Ovary (tissue), 9 donors: ENCODE measurements around the gene NRAP. TPM values are rescaled to one million over a fixed set of nuclear protein-coding genes. Genes with fewer than 3 reads are reported as not detected.

Experiments used
- DNase-seq, 5 donors: peaks; one replicate each; pipeline ENCODE4 v3.0.0-alpha.2; 2019 to 2020
- H3K27ac ChIP-seq, 2 donors: fragments of 200-600 bp; one replicate each; pipeline versions ENCODE4 v1.5.1 to v1.8.0; 2019 to 2022
- H3K27me3 ChIP-seq: fragments of 200-600 bp; one replicate; pipeline ENCODE4 v1.8.0; 2022
- H3K36me3 ChIP-seq: fragments of 200-600 bp; sonication (generic); one replicate; pipeline ENCODE4 v1.5.1; 2019
- H3K4me1 ChIP-seq: one replicate; pipeline ENCODE4 v1.8.1; 2013; ENCODE audit warnings: mild to moderate bottlenecking, moderate library complexity; ENCODE audit not compliant: insufficient read depth
- H3K4me3 ChIP-seq: fragments of 200-600 bp; sonication (generic); one replicate; pipeline ENCODE4 v1.5.1; 2017
- H3K9me3 ChIP-seq, 2 donors: fragments of 200-600 bp in 1 of 2; sonication (generic) in 1 of 2; one replicate each; pipeline versions ENCODE4 v1.5.1 to v1.8.1; 2013 to 2019; ENCODE audit warnings: mild to moderate bottlenecking in 1 of 2, moderate library complexity in 1 of 2
- CTCF ChIP-seq, 3 donors: fragments of 450-650 bp in 2 of 3; fragments of 200-600 bp in 1 of 3; IDR thresholded peaks; one replicate each; pipeline versions ENCODE4 v1.5.1 to v1.8.0; 2016 to 2022; ENCODE audit warnings: antibody characterized with exemption in 3 of 3, mild to moderate bottlenecking in 1 of 3
- EP300 ChIP-seq: sonication (generic); formaldehyde crosslinking; IDR thresholded peaks from one replicate; pipeline ENCODE4 v1.6.1; 2017; ENCODE audit warnings: antibody characterized with exemption
- POLR2A ChIP-seq: fragments of 450-650 bp; IDR thresholded peaks from one replicate; pipeline ENCODE4 v1.6.1; 2017; ENCODE audit warnings: antibody characterized with exemption, mild to moderate bottlenecking, moderate library complexity
- WGBS, 3 donors: extraction: QIAGEN DNeasy Blood & Tissue Kit in 1 of 3; methylation state at CpG; one replicate each; pipeline versions ENCODE4 v1.1.5 to v1.1.7; 2013 to 2017; 5-methylcytosine and 5-hydroxymethylcytosine counted together
- intact Hi-C, 4 donors: fragments of 100-400 bp; cut with DNase I; formaldehyde crosslinking; loops; one replicate each; pipeline versions ENCODE4 v1.11.0 to v1.15.1; 2022 to 2023
- polyA plus RNA-seq, 2 donors: library from polyadenylated mRNA; stranded (reverse); fragments of 200-250 nt in 1 of 2; fragments of 350-450 nt in 1 of 2; fragmentation: Illumina TruSeq in 1 of 2; extraction: RNeasy Lipid Tissue Mini Kit (QIAGEN cat#74804) in 1 of 2; gene quantifications; one replicate each; pipeline ENCODE4 v1.2.3, GENCODE V29; 2013 to 2014
- total RNA-seq, 7 donors: library from RNA; depleted of rRNA in 2 of 7; stranded (reverse); fragments of >200 nt in 2 of 7; fragmentation: NEBNext Ultra II Directional in 3 of 7; extraction: Animal tissue kit (Norgen Biotek cat#: 25700) in 3 of 7; gene quantifications; one replicate each; pipeline versions ENCODE4 v1.1.0 to v1.2.4, GENCODE V29; 2016 to 2023
- donor health status: DM: no; HTN: no; CAD: no; lungs with moderate emphysema.
- donor health status: DM: no; HTN: no; CAD: no.
- donor health status: Bipolar disorder and iron deficiency.
- donor health status: DM: yes; HTN: yes; CAD: no.
- donor health status: DM: no; HTN: no; CAD: no.
- donor health status: DM: yes; HTN: yes; CAD: no.

Gene NRAP
- total and polyA plus RNA-seq, 9 donors, result 0.02 to 0.25 (median 0.11) TPM; not detected in 2

GRCh38 chr10:113547426-113547825, 116.4 kb downstream of the NRAP start:
- no peaks in the 10 kb centered on the region for H3K4me1 ChIP-seq
- intact Hi-C loops, result no loop called here
- no peak overlapping the region for H3K27ac ChIP-seq
- no peak for TF ChIP-seq POLR2A
- no peak for TF ChIP-seq CTCF (IDR thresholded peaks at IDR 0.05)
- TF ChIP-seq EP300, result no peak
- H3K4me3 ChIP-seq, result no peak overlapping the region
- H3K27me3 ChIP-seq, result no peaks in the 10 kb centered on the region
- WGBS, 3 donors, result 82 to 94% (median 93%) methylated on average over 2 of the region's 2 CpGs
- H3K36me3 ChIP-seq, result no peaks in the 10 kb centered on the region
- no peak for DNase-seq
- H3K9me3 ChIP-seq, result no peaks in the 10 kb centered on the region

GRCh38 chr10:113544392-113544791, 119.4 kb downstream of the NRAP start:
- no peak for DNase-seq
- WGBS, 3 donors, result 89 to 100% (median 96%) methylated on average over 1 of the region's 1 CpG
- intact Hi-C loops, result no loop called here
- H3K9me3 ChIP-seq, result no peaks in the 10 kb centered on the region
- H3K4me3 ChIP-seq, result no peak overlapping the region
- TF ChIP-seq EP300 (no peak), CTCF (IDR thresholded peaks at IDR 0.05) (no peak), POLR2A (no peak)
- no peaks in the 10 kb centered on the region for H3K36me3 ChIP-seq
- no peak overlapping the region for H3K27ac ChIP-seq
- no peaks in the 10 kb centered on the region for H3K27me3 ChIP-seq
- H3K4me1 ChIP-seq, result no peaks in the 10 kb centered on the region

GRCh38 chr10:113543107-113543955, 120.5 kb downstream of the NRAP start:
- no peak overlapping the region for H3K4me3 ChIP-seq
- intact Hi-C loops, result no loop called here
- TF ChIP-seq CTCF (IDR thresholded peaks at IDR 0.05), result no peak
- no peak for TF ChIP-seq POLR2A
- no peak for TF ChIP-seq EP300
- H3K27ac ChIP-seq, result no peak overlapping the region
- H3K4me1 ChIP-seq, result no peaks in the 10 kb centered on the region
- no peaks in the 10 kb centered on the region for H3K36me3 ChIP-seq
- no peak for DNase-seq
- WGBS, 3 donors, result 78 to 79% (median 79%) methylated on average over 5 of the region's 5 CpGs
- no peaks in the 10 kb centered on the region for H3K9me3 ChIP-seq
- no peaks in the 10 kb centered on the region for H3K27me3 ChIP-seq

GRCh38 chr10:113541549-113541927, 122.3 kb downstream of the NRAP start:
- Histone ChIP-seq H3K36me3 (no peaks in the 10 kb centered on the region), H3K27me3 (no peaks in the 10 kb centered on the region), H3K4me1 (no peaks in the 10 kb centered on the region), H3K27ac (no peak overlapping the region), H3K9me3 (no peaks in the 10 kb centered on the region), H3K4me3 (no peak overlapping the region)
- WGBS, 3 donors, result 22 to 50% (median 43%) methylated on average over 1 of the region's 1 CpG
- intact Hi-C loops, result no loop called here
- TF ChIP-seq CTCF (IDR thresholded peaks at IDR 0.05), result no peak
- TF ChIP-seq EP300, result no peak
- TF ChIP-seq POLR2A, result no peak
- no peak for DNase-seq
